Body of pancreas (tissue), 4 donors: Measurements from ENCODE around the gene MUSTN1.

Experiments
- POLR2A ChIP-seq, 3 donors: fragments of 450-650 bp; IDR thresholded peaks; one replicate each; pipeline ENCODE4 v1.6.1; 2016; ENCODE audit warnings: antibody characterized with exemption in 3 of 3, mild to moderate bottlenecking in 2 of 3
- TF ChIP-seq, protein P1 (sequence below), 7 experiments: fragments of 450-650 bp in 4 of 7; fragments of 200-600 bp in 3 of 7; sonication (generic) in 3 of 7; IDR thresholded peaks; one replicate each; pipeline ENCODE4 v1.5.1; 2016 to 2019; ENCODE audit warnings: antibody characterized with exemption in 7 of 7

DNA sequence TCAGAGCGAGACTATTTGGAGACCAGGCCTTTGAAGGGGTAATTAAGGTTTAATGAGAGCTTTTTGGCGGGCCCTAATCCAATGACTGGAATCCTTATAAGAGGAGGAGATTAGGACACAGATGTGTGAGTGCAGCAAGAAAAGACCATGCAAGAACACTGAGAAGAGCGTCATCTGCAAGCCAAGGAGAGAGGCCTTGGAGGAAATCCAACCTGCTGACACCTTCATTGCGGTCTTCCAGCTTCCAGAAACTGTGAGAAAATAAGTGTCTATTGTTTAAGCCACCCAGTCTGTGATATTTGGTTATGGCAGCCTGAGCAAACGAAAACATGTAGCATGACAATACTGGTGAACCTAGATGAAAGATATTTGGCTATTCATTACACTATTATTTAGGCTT, 23.0 kb upstream of the MUSTN1 start:
- TF ChIP-seq, protein P1, sequence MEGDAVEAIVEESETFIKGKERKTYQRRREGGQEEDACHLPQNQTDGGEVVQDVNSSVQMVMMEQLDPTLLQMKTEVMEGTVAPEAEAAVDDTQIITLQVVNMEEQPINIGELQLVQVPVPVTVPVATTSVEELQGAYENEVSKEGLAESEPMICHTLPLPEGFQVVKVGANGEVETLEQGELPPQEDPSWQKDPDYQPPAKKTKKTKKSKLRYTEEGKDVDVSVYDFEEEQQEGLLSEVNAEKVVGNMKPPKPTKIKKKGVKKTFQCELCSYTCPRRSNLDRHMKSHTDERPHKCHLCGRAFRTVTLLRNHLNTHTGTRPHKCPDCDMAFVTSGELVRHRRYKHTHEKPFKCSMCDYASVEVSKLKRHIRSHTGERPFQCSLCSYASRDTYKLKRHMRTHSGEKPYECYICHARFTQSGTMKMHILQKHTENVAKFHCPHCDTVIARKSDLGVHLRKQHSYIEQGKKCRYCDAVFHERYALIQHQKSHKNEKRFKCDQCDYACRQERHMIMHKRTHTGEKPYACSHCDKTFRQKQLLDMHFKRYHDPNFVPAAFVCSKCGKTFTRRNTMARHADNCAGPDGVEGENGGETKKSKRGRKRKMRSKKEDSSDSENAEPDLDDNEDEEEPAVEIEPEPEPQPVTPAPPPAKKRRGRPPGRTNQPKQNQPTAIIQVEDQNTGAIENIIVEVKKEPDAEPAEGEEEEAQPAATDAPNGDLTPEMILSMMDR (IDR thresholded peaks at IDR 0.05), result no peak
- TF ChIP-seq POLR2A (IDR thresholded peaks at IDR 0.05), result no peak
